Daoy (cell line): ENCODE measurements around the gene EXOC8. TPM values are rescaled to one million over a fixed set of nuclear protein-coding genes. Genes with fewer than 3 reads are reported as not detected.

Source experiments
- DNase-seq: peaks from one replicate; pipeline ENCODE4 v3.0.0-alpha.2; 2015; ENCODE audit warnings: low read depth
- total RNA-seq: library from RNA; depleted of rRNA; stranded (reverse); fragments of >200 nt; shearing (Covaris generic); gene quantifications from 2 replicates; pipeline ENCODE4 v1.2.3, GENCODE V29; 2014; rRNA removed

The EXOC8 gene
- total RNA-seq, result 4.9 and 7.0 TPM in 2 replicates

DNA sequence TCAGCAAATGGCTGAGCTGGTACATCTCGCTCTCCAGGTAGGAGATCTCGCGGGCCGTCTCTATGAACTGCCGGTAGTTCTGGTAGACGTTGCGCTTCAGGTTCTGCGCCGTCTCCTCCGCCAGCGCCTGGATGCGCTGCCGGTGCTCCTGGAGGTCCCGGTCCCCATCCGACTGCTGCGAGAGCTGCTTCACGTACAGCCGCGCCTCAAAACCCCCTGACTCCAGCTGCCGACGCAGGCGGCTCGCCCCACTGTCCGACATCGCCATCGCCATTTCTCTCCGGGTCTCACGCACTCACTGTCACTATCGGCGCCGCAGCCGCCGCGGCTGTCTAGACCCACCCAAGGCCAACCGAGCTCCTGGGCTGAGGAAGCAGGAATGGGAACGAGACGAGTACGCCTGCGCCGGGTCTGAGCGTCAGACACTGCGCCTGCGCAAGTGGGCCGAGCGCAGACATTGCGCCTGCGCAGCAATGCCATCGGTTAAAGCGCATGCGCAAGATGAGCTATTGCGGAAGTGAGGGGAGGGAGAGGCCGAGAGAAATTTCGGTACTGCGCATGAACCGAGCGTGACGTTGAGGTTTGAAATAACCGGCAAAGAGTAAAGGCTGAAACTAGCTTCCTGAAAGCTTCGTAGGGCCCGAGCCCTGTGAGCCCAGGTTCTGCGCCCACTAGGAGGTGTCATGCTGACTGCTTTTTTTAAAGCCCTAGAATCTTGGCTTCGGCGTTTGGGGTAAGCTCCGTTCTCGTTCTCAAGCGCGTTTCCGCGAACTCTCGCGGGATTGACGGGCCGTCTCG lies at the start of gene EXOC8:
Gene EXOC8 (minus strand): TSS at position 381 of the 798 bp plus-strand sequence. CDS start 107 bp downstream, at position 274.
- peak; percentile 99 for DNase-seq

- no peak for DNase-seq
Observed at GRCh38 chr1:231386466-231386865, 48.8 kb upstream of the EXOC8 start.

GRCh38 chr1:231385416-231385748 lies 47.7 kb upstream of the EXOC8 start:
- peak; percentile 51 for DNase-seq

DNA sequence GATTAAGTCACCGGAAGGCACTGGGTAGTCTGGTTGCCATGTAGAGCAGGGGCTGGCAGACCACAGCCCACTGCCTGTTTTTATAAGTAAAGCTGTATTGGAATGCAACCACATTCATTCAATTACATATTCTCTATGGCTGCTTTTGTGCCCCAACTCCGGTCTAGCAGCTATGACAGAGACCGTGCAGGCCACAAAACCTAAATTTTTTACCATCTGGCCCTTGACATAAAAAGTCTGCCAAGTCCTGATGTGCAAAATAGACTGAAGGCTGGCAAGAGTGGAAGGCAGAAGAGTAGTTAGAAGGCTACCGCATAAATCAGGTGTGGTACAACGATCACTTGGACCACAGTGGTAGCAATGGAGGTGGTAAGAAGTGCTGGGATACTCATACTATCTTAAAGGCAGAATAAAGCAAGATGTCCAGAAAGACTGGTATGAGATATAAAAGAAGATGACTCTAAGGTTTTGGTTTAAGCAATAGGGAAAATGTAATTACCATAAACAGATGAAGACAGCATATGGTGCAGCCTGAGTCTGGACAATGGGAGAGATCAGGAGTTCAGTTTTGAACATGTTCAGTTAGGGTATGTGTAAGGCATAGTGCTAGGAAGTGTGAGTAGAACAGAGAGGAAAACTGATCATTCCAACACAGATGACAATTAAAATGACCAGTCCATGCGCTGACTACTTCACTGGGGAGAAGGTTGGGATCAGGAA lies 47.2 kb upstream of the EXOC8 start:
- DNase-seq, result no peak

- no peak for DNase-seq
Observed at GRCh38 chr1:231383159-231383860, 45.7 kb upstream of the EXOC8 start.

- no peak for DNase-seq
Observed at GRCh38 chr1:231382426-231382825, 44.8 kb upstream of the EXOC8 start.

DNA sequence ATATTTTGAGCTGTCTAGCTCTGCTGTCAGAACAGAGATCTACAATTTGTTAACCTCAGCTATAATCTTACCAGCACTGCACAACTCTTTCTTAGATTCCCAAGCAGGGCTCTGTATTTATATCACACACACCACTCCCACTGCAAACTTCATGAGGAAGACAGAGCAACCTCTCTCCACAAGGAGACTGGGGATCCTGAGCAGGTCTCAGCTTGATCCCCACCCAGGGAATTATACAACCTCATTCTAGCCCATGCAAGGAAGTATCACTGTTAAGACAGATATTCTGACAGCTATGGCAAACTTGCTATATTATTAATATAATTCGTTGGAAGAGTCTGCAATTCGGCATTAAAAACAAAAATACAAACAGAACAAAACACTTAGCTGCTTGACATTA lies 44.1 kb upstream of the EXOC8 start:
- DNase-seq, result no peak

- DNase-seq, result no peak
Observed at GRCh38 chr1:231376875-231377549, 39.4 kb upstream of the EXOC8 start.

GRCh38 chr1:231376101-231376500 lies 38.4 kb upstream of the EXOC8 start:
- DNase-seq, result no peak

- DNase-seq, result no peak
Observed at GRCh38 chr1:231374394-231374793, 36.7 kb upstream of the EXOC8 start.

DNA sequence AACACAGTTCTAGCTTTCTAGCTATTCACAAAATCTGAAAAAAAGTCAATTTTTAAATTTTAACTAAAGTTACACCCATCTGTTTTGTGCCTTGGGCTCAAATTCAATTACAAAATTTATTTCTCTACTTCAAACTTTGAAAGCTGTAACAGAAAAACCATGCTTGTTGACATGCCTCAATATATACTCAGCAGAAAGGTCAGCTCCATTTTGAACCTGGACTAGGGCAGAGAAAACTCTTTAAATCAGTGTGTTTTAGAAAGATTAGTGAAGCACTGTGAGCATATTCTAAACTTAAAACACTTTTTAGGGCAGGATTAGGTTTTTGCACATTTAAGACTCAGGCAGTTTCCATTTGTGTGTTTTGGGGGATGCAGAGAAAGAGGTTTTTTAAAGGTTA lies 34.8 kb upstream of the EXOC8 start:
- no peak for DNase-seq

- DNase-seq, result no peak
Observed at GRCh38 chr1:231369282-231369681, 31.6 kb upstream of the EXOC8 start.

- no peak for DNase-seq
Observed at GRCh38 chr1:231364192-231364591, 26.5 kb upstream of the EXOC8 start.

GRCh38 chr1:231363624-231364023 lies 26.0 kb upstream of the EXOC8 start:
- DNase-seq, result no peak

DNA sequence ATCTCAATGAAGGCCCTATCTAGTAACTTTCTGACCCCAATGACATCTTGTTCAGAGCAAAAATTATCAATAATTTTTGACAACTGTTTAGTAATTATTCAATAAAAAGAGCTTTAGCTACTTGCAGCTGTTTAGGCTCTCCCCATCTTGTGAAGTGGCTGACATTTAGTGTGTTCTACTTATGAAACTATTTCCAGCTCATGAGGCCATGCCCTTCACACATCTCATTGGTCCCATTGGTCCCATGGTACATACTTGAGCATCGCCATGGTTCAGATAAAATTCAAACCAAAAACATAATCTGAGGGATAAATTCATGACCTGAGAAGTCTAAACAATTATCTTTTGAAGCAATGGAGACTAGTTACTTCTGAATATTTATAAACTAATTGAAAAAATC lies 24.7 kb upstream of the EXOC8 start:
- no peak for DNase-seq

GRCh38 chr1:231359113-231359512 lies 21.5 kb upstream of the EXOC8 start:
- peak; percentile 78 for DNase-seq

- DNase-seq, result peak; percentile 65
Observed at GRCh38 chr1:231357831-231358354, 20.2 kb upstream of the EXOC8 start.

GRCh38 chr1:231357187-231357772 lies 19.6 kb upstream of the EXOC8 start:
- DNase-seq, result no peak

- no peak for DNase-seq
Observed at GRCh38 chr1:231355171-231355570, 17.5 kb upstream of the EXOC8 start.

- no peak for DNase-seq
Observed at GRCh38 chr1:231354330-231355020, 16.8 kb upstream of the EXOC8 start.

GRCh38 chr1:231353086-231353485 lies 15.4 kb upstream of the EXOC8 start:
- no peak for DNase-seq
